ENCODE data around the gene FRMD1.

Gene FRMD1

GRCh38 chr6:168039849-168040248 is 39.2 kb downstream of the FRMD1 start:
- DNase-seq = no peak

GRCh38 chr6:168039301-168039700 is 39.7 kb downstream of the FRMD1 start:
- no peak for DNase-seq

GRCh38 chr6:168038576-168039140 is 40.4 kb downstream of the FRMD1 start:
- DNase-seq = no peak

- no peak for DNase-seq
Observed at GRCh38 chr6:168037856-168038255, 41.2 kb downstream of the FRMD1 start.

GRCh38 chr6:168037242-168037641 is 41.8 kb downstream of the FRMD1 start:
- DNase-seq = no peak

- DNase-seq = peak; percentile 44
Observed at GRCh38 chr6:168035661-168036545, 43.1 kb downstream of the FRMD1 start.

- DNase-seq = peak; percentile 48
Observed at GRCh38 chr6:168035098-168035660, 43.8 kb downstream of the FRMD1 start.

GRCh38 chr6:168034537-168034936 is 44.5 kb downstream of the FRMD1 start:
- DNase-seq = no peak

GRCh38 chr6:168033791-168034190 is 45.2 kb downstream of the FRMD1 start:
- DNase-seq = no peak

- no peak for DNase-seq
Observed at GRCh38 chr6:168032005-168032760, 46.8 kb downstream of the FRMD1 start.

- no peak for DNase-seq
Observed at GRCh38 chr6:168031411-168031971, 47.5 kb downstream of the FRMD1 start.

- no peak for DNase-seq
Observed at GRCh38 chr6:168030908-168031307, 48.1 kb downstream of the FRMD1 start.

- no peak for DNase-seq
Observed at GRCh38 chr6:168030218-168030746, 48.7 kb downstream of the FRMD1 start.

- no peak for DNase-seq
Observed at GRCh38 chr6:168029459-168030217, 49.4 kb downstream of the FRMD1 start.

- no peak for DNase-seq
Observed at GRCh38 chr6:168028181-168028580, 50.8 kb downstream of the FRMD1 start.

GRCh38 chr6:168027521-168027920 is 51.5 kb downstream of the FRMD1 start:
- DNase-seq = no peak

GRCh38 chr6:168026925-168027324 is 52.1 kb downstream of the FRMD1 start:
- DNase-seq = no peak

- DNase-seq = no peak
Observed at GRCh38 chr6:168025831-168026710, 52.9 kb downstream of the FRMD1 start.

GRCh38 chr6:168024951-168025510 is 54.0 kb downstream of the FRMD1 start:
- no peak for DNase-seq

GRCh38 chr6:168022488-168023321 is 56.3 kb downstream of the FRMD1 start:
- DNase-seq = no peak
